Measurements from ENCODE around the gene HDAC11. TPM values are rescaled to one million over a fixed set of nuclear protein-coding genes. Genes with fewer than 3 reads are reported as not detected.

HDAC11 gene
- total and polyA plus RNA-seq, 2 of the 13 experiments (the other 11 are each of a cell fraction or from before 2014, with no cell fraction given), result 13.7 to 33.1 TPM

DNA sequence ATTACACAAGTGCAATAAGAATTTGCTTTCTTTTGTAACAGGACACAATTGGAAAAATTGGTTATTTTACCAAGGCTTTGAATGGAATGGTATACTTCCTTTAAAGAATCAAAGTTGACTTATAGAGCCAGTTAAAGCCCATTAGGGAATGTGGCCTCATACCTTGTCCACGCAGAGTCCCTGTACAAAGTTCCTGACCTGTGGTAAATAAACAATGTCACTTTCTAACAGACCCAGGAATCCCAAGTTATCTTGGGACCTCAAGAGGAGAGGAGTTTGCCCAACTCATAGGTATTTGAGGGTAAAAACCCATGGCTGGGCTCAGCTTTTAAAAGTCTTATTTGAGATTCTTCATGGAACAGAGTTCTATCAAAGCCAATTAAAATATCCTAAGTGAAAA is 48.0 kb upstream of the HDAC11 start (continued):
- TF ChIP-seq, protein P1, sequence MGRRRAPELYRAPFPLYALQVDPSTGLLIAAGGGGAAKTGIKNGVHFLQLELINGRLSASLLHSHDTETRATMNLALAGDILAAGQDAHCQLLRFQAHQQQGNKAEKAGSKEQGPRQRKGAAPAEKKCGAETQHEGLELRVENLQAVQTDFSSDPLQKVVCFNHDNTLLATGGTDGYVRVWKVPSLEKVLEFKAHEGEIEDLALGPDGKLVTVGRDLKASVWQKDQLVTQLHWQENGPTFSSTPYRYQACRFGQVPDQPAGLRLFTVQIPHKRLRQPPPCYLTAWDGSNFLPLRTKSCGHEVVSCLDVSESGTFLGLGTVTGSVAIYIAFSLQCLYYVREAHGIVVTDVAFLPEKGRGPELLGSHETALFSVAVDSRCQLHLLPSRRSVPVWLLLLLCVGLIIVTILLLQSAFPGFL (CRISPR knock-in tag; IDR thresholded peaks at IDR 0.05), result no peak
- peak; percentile 62 for TF ChIP-seq FOXA3 (CRISPR knock-in tag; IDR thresholded peaks at IDR 0.05)
- TF ChIP-seq TEAD3 (CRISPR knock-in tag; optimal IDR thresholded peaks at IDR 0.05; ENCODE audit: borderline replicate concordance), result peak; percentile 81
- TF ChIP-seq SOX13 (IDR thresholded peaks at IDR 0.05), result no peak
- 0 out of 4 replicates have a peak, but pooled peaks of 1 of the 2 experiments have one; percentile 17 for TF ChIP-seq SOX13 (CRISPR knock-in tag; conservative IDR thresholded peaks at IDR 0.05 in 1 of 2, IDR thresholded peaks at IDR 0.05 in 1 of 2)
- TF ChIP-seq NR2F2 (IDR thresholded peaks at IDR 0.05; ENCODE audit: borderline replicate concordance, low read depth), result peak; percentile 56; the same call in 1 of the 2 replicates
- TF ChIP-seq, protein P2, sequence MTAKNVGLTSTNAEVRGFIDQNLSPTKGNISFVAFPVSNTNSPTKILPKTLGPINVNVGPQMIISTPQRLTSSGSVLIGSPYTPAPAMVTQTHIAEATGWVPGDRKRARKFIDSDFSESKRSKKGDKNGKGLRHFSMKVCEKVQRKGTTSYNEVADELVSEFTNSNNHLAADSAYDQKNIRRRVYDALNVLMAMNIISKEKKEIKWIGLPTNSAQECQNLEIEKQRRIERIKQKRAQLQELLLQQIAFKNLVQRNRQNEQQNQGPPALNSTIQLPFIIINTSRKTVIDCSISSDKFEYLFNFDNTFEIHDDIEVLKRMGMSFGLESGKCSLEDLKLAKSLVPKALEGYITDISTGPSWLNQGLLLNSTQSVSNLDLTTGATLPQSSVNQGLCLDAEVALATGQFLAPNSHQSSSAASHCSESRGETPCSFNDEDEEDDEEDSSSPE (CRISPR knock-in tag; IDR thresholded peaks at IDR 0.05), result no peak
- no peak for TF ChIP-seq PHB2 (IDR thresholded peaks at IDR 0.05; ENCODE audit: partially characterized antibody)
- TF ChIP-seq FOXO1 (CRISPR knock-in tag; IDR thresholded peaks at IDR 0.05), result peak; percentile 17; the same call in 1 of the 2 replicates
- no peak for TF ChIP-seq KLF13 (CRISPR knock-in tag; IDR thresholded peaks at IDR 0.05)
- no peak for TF ChIP-seq ZNF660 (CRISPR knock-in tag; IDR thresholded peaks at IDR 0.05; ENCODE audit: borderline replicate concordance, low read depth)
- TF ChIP-seq, protein P3, sequence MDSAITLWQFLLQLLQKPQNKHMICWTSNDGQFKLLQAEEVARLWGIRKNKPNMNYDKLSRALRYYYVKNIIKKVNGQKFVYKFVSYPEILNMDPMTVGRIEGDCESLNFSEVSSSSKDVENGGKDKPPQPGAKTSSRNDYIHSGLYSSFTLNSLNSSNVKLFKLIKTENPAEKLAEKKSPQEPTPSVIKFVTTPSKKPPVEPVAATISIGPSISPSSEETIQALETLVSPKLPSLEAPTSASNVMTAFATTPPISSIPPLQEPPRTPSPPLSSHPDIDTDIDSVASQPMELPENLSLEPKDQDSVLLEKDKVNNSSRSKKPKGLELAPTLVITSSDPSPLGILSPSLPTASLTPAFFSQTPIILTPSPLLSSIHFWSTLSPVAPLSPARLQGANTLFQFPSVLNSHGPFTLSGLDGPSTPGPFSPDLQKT (CRISPR knock-in tag; IDR thresholded peaks at IDR 0.05; ENCODE audit: borderline replicate concordance), result no peak
- TF ChIP-seq, protein P4, sequence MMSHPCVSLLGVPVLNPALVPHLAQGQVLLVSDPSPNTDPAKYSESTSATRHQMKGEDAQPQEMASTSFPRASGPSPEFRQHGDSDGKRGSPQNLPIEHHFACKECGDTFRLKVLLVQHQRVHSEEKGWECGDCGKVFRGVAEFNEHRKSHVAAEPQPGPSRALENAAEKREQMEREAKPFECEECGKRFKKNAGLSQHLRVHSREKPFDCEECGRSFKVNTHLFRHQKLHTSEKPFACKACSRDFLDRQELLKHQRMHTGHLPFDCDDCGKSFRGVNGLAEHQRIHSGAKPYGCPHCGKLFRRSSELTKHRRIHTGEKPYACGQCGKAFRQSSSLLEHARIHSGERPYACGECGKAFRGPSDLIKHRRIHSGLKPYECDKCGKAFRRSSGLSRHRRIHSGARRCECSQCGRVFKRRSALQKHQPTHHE (CRISPR knock-in tag; IDR thresholded peaks at IDR 0.05; ENCODE audit: borderline replicate concordance), result no peak
- no peak for TF ChIP-seq CHCHD3 (CRISPR knock-in tag; IDR thresholded peaks at IDR 0.05)
- TF ChIP-seq PCBP2 (optimal IDR thresholded peaks at IDR 0.05; ENCODE audit: low read depth, low read length, poor library complexity, severe bottlenecking), result no peak
- TF ChIP-seq SMARCE1 (IDR thresholded peaks at IDR 0.05; ENCODE audit: borderline replicate concordance), result no peak
- TF ChIP-seq KLF16 (CRISPR knock-in tag; IDR thresholded peaks at IDR 0.05), result no peak
- no peak for TF ChIP-seq ZNF264 (CRISPR knock-in tag; IDR thresholded peaks at IDR 0.05)
- TF ChIP-seq, protein P5, sequence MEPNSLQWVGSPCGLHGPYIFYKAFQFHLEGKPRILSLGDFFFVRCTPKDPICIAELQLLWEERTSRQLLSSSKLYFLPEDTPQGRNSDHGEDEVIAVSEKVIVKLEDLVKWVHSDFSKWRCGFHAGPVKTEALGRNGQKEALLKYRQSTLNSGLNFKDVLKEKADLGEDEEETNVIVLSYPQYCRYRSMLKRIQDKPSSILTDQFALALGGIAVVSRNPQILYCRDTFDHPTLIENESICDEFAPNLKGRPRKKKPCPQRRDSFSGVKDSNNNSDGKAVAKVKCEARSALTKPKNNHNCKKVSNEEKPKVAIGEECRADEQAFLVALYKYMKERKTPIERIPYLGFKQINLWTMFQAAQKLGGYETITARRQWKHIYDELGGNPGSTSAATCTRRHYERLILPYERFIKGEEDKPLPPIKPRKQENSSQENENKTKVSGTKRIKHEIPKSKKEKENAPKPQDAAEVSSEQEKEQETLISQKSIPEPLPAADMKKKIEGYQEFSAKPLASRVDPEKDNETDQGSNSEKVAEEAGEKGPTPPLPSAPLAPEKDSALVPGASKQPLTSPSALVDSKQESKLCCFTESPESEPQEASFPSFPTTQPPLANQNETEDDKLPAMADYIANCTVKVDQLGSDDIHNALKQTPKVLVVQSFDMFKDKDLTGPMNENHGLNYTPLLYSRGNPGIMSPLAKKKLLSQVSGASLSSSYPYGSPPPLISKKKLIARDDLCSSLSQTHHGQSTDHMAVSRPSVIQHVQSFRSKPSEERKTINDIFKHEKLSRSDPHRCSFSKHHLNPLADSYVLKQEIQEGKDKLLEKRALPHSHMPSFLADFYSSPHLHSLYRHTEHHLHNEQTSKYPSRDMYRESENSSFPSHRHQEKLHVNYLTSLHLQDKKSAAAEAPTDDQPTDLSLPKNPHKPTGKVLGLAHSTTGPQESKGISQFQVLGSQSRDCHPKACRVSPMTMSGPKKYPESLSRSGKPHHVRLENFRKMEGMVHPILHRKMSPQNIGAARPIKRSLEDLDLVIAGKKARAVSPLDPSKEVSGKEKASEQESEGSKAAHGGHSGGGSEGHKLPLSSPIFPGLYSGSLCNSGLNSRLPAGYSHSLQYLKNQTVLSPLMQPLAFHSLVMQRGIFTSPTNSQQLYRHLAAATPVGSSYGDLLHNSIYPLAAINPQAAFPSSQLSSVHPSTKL (CRISPR knock-in tag; IDR thresholded peaks at IDR 0.05), result peak; percentile 69

Measured in HepG2 (cell line).